HG03354 (cell line): ENCODE data around the gene IRX2.

Source experiments
- ATAC-seq: cut with Tn5 transposase; IDR thresholded peaks from one replicate; pipeline ENCODE4 v1.9.1; 2021; ENCODE audit warnings: mild to moderate bottlenecking; ENCODE audit not compliant: unreplicated experiment, poor library complexity, severe bottlenecking

The IRX2 gene

DNA sequence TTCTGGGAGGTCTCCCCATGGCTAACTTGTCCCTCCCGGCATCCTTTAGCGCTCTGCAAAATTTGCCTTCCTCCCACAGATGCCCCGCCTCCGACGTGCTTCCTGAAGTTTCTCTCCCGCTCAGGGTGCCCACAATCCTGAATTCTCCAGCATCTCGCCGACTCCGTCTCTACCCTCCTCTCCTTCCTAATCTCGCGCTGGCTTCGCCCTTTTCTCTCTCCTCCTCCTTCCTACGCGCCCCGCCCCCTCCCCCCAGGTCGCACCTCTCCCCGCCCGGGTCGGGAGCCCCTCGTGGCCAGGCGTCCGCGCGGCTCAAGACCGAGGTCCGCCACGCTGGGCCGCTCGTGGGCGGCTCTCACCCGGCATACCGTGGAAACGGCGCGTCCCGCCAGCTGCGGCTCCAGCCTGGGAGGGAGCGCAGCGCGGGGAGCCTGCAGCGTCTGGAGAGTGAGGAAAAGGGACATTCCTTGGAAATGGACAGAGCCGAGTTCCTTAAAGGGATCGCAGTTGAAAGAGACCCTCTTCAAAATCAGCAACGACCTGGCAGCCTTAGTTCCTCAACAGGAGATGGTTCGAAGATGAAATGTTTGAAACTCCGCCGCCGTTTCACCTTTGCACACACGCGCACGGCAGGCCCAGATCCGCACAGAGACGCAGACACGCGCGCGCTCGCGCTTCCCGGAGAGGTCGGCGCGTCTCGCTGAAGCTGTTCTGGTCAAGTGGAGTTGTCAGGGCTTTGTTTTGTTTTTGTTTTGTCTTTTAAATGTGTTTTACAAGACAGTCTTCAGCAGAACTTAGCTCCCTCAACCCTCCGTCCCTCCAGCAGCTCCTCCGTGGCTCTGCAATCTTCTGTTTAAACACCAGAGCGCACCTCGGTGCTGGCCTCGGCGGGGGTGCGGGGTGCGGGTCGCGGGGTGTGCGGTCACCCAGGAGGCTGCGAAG lies 5.0 kb upstream of the IRX2 start:
- no peak for ATAC-seq

DNA sequence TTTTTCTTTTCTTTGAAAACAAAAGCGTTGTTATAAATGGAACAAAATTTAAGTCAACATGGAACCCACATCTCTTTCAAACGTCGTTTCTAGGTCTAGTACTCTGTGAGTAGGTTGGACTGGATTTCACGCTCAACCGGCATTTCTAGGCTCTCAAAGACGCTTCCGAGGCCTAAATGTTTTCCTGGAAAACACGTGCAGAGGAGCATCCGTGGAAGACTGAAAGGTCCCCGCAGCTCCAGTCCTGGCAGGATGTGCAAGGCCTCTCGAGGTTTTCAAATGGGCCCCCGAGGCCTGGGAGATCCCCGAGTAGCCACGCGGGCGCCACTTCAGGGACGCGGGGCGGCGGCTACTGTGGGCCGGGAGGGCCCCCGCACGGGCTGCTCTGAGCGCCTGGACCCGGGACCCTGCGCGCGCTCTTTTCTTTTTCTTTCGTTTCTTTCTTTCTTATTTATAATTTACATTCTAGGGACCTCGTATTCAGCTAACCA lies 4.2 kb upstream of the IRX2 start:
- ATAC-seq = no peak

DNA sequence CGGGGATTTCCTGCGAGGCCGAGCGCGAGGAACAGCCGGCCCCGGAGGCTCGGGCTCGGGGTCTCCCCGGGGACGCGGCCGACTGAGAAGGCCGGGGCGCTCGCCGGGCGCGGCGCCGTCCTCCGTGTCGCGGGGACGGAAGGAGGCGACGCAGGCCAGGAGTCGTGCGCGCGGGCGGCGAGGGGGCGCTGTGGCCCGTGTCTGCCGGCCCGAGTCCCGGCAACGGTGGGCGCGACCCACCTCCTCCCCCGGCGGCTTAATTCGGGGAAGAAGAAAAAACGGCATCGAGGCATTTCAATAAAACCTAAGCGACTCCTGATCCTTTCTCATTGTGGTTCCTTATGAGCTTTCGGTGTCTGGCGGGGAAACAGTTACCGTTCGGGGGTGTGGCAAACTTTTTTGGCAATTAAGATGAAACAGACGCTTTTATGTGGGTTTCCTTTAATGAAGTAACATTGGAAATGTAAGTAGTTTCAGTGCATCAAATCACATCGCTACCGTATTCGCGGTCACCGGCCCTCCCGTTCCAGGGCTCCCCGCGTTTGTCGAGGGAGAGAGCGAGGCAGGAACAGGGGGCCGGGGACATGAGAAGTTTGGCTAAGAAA lies 3.7 kb upstream of the IRX2 start:
- ATAC-seq = no peak

DNA sequence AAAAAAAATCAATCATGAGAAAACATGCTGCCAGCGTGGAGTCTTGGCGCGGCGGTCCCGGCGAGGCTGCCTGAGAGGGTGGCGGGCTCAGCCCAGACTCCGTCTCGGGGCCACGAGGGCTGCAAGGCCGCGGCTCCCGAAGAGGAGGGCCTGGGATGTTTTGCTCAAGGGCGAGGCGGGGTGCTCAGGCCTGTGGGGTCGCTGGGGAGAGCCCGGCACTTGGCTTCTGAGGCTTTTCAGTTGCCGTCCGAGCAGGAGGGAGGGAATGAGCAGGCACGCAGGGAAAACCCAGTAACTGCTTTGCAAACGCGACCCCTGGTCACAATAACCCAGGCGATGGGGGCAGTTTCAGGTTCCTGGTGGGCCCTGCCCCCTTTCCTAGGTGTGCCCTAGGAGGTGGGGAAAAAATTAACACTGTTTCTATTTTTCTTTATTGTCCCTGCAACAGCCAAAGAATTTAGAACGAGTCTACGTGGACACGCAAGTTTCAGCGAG lies 3.2 kb upstream of the IRX2 start:
- no peak for ATAC-seq

- no peak for ATAC-seq
These were observed 2.3 kb upstream of the IRX2 start for GRCh38 chr5:2753452-2754420.

GRCh38 chr5:2752821-2753439 lies 1.5 kb upstream of the IRX2 start:
- no peak for ATAC-seq

- no peak for ATAC-seq
These were observed 763 bp upstream of the IRX2 start for GRCh38 chr5:2752059-2752820.

GRCh38 chr5:2750758-2751464 lies 566 bp downstream of the IRX2 start:
- ATAC-seq = no peak

DNA sequence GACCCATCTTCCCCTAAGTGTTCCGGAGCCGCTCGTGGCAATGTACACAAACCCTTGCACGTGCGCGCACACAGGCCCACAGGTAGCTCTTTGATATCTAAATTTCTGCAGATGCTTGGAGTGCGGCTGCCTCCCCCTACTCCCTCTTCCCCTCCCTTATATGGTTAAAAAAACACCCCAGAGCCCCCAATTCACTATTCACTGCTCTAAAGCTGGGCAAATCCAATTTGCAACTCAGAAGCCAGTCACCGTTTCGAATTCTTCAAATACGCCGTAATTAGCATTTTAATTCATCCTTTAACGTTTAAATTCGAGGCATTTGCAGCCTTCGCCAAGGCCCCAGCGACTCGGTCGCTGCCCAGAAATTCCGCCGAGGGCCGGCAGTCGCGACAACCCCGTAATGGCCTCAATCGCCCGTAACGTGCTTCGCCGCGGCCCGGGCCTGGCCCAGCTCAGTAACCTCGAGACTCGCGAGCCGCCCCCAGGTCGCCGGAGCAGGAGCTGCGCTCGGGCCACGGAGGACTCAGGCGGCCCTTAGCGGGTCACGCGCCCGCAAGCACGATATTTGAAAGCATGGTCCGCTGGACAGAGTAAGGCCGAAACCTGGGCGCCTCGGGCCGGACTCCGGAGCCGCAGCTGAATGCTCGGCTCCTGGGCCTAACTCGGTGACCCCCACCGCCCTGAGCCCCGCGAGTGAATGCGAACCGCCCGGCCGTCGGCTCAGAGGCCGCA lies 1.3 kb downstream of the IRX2 start:
- ATAC-seq = no peak

- no peak for ATAC-seq
These were observed 1.9 kb downstream of the IRX2 start for GRCh38 chr5:2749514-2750025.

DNA sequence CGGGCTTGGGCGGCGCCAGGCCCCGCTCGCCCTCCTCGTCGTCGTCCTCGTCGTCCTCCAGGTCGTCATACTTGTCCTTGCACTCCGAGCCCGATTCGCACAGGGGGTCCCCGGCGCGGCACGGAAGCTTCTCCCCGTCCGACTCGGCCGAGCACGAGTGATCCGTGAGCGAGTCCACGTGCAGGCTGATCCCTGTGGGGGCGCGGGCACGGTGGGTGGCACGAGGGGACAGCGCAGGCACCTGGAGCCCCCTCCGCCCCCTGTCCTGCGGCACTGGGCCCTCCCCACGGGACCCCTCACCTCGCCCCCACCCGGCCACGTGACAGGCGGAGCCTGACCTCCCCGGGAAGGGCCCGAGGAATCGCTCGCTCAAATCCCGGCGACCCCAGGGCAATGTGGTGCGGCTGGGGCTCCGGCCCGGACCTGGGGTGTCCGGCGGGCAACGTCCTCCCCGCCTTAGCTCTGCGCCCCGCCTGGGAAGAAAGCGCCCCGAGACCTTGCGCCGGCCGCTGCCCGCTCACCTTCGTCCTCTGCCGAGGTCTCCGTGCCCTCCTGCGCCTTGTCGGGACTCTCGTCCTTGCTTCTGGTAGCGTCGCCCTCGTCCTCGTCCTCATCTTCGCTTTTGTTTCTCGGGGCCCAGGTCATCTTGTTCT lies 2.5 kb downstream of the IRX2 start:
- ATAC-seq = no peak

GRCh38 chr5:2748179-2748860 lies 3.2 kb downstream of the IRX2 start:
- ATAC-seq = no peak

GRCh38 chr5:2747363-2748162 lies 3.9 kb downstream of the IRX2 start:
- no peak for ATAC-seq

GRCh38 chr5:2746561-2747032 lies 4.9 kb downstream of the IRX2 start:
- ATAC-seq = no peak

GRCh38 chr5:2744485-2744884 lies 7.0 kb downstream of the IRX2 start:
- ATAC-seq = no peak
